OCI-LY1 (cell line): Measurements from ENCODE around the gene VAMP7.

Source experiments
- H2AFZ ChIP-seq: fragments of 200-600 bp; sonication (generic), shearing (Covaris generic); 2 replicates; pipeline ENCODE4 v1.6.0; 2014; ENCODE audit warnings: antibody characterized with exemption, mild to moderate bottlenecking, low read length
- H3F3A ChIP-seq: fragments of 200-600 bp; sonication (generic), shearing (Covaris generic); 2 replicates; pipeline ENCODE4 v1.6.0; 2014; ENCODE audit warnings: mild to moderate bottlenecking, antibody characterized with exemption, low read length, moderate library complexity; ENCODE audit not compliant: insufficient read depth
- H3K27ac ChIP-seq: fragments of 200-600 bp; sonication (generic); 2 replicates; pipeline ENCODE4 v1.5.1; 2014; ENCODE audit warnings: low read length, mixed run types, mild to moderate bottlenecking, low read depth; ENCODE audit not compliant: poor library complexity, severe bottlenecking
- H3K27me3 ChIP-seq: fragments of 200-600 bp; sonication (generic); 2 replicates; pipeline ENCODE4 v1.6.0; 2014; ENCODE audit warnings: antibody characterized with exemption, mild to moderate bottlenecking, low read length, moderate library complexity; ENCODE audit not compliant: insufficient read depth
- H3K36me3 ChIP-seq: fragments of 200-600 bp; sonication (generic); 2 replicates; pipeline ENCODE4 v1.6.1; 2014; ENCODE audit warnings: mild to moderate bottlenecking, antibody characterized with exemption, low read length, moderate library complexity, mixed read lengths; ENCODE audit not compliant: insufficient read depth
- H3K4me1 ChIP-seq: fragments of 200-600 bp; sonication (generic); 2 replicates; pipeline ENCODE4 v1.5.1; 2014; ENCODE audit warnings: mild to moderate bottlenecking, low read length, moderate library complexity; ENCODE audit not compliant: insufficient read depth, severe bottlenecking
- H3K4me2 ChIP-seq: fragments of 200-600 bp; sonication (generic), shearing (Covaris generic); 2 replicates; pipeline ENCODE4 v1.6.1; 2014; ENCODE audit warnings: low read length
- H3K4me3 ChIP-seq: fragments of 200-600 bp; sonication (generic); 2 replicates; pipeline ENCODE4 v1.5.1; 2014; ENCODE audit warnings: low read length, low read depth, mild to moderate bottlenecking, mixed read lengths; ENCODE audit not compliant: poor library complexity, severe bottlenecking
- H3K79me2 ChIP-seq: fragments of 200-600 bp; shearing (Covaris generic); 2 replicates; pipeline ENCODE4 v1.6.1; 2016; ENCODE audit warnings: mixed run types, low read length, mixed read lengths; ENCODE audit not compliant: insufficient read depth
- H3K9ac ChIP-seq: fragments of 200-600 bp; sonication (generic), shearing (Covaris generic); 2 replicates; pipeline ENCODE4 v1.6.1; 2014; ENCODE audit warnings: mild to moderate bottlenecking, low read length, mixed read lengths
- H3K9me2 ChIP-seq: fragments of 200-600 bp; sonication (generic), shearing (Covaris generic); 2 replicates; pipeline ENCODE4 v1.6.1; 2014; ENCODE audit warnings: low read depth, mild to moderate bottlenecking, low read length, mixed read lengths
- H3K9me3 ChIP-seq: fragments of 200-600 bp; shearing (Covaris generic); 2 replicates; pipeline ENCODE4 v1.6.1; 2014; ENCODE audit warnings: low read length, mixed read lengths
- H4K20me1 ChIP-seq: fragments of 200-600 bp; sonication (generic), shearing (Covaris generic); 2 replicates; pipeline ENCODE4 v1.6.0; 2016; ENCODE audit warnings: mild to moderate bottlenecking, low read length; ENCODE audit not compliant: insufficient read depth
- CTCF ChIP-seq: fragments of 200-600 bp; sonication (generic), shearing (Covaris generic); IDR thresholded peaks from 2 replicates; pipeline ENCODE4 v1.5.1; 2017; ENCODE audit warnings: mild to moderate bottlenecking, antibody characterized with exemption, low read length, moderate library complexity, mixed read lengths
- EZH2 ChIP-seq: fragments of 200-600 bp; sonication (generic), shearing (Covaris generic); IDR thresholded peaks from 2 replicates; pipeline ENCODE4 v1.8.0; 2017; ENCODE audit warnings: borderline replicate concordance, mixed run types, mild to moderate bottlenecking, antibody characterized with exemption, low read length, moderate library complexity, mixed read lengths

VAMP7 gene

GRCh38 chrX:155889328-155889727, 8.2 kb downstream of the VAMP7 start:
- Histone ChIP-seq H3K9me3 (no peaks in the 10 kb centered on the region), H3K4me3 (no peak overlapping the region), H3K4me1 (no peaks in the 10 kb centered on the region), H2AFZ (no peak overlapping the region), H3K9me2 (no peaks in the 10 kb centered on the region), H3K36me3 (peaks cover 34% of the 10 kb centered on the region), H3K27me3 (no peaks in the 10 kb centered on the region), H4K20me1 (no peaks in the 10 kb centered on the region), H3K4me2 (no peak overlapping the region), H3F3A (no peaks in the 10 kb centered on the region), H3K9ac (no peak overlapping the region), H3K79me2 (no peaks in the 10 kb centered on the region), H3K27ac (no peak overlapping the region)
- no peak for TF ChIP-seq EZH2
- TF ChIP-seq CTCF: no peak

GRCh38 chrX:155891446-155892210, 10.5 kb downstream of the VAMP7 start:
- Histone ChIP-seq H3K9me2 (no peaks in the 10 kb centered on the region), H3K27me3 (no peaks in the 10 kb centered on the region), H3K27ac (no peak overlapping the region), H3K9me3 (no peaks in the 10 kb centered on the region), H4K20me1 (no peaks in the 10 kb centered on the region), H3K4me3 (no peak overlapping the region), H3K79me2 (no peaks in the 10 kb centered on the region), H3K4me1 (no peaks in the 10 kb centered on the region), H2AFZ (no peak overlapping the region), H3F3A (no peaks in the 10 kb centered on the region), H3K9ac (no peak overlapping the region), H3K36me3 (peaks cover 41% of the 10 kb centered on the region), H3K4me2 (no peak overlapping the region)
- TF ChIP-seq EZH2 (no peak), CTCF (no peak)

GRCh38 chrX:155893521-155893920, 12.4 kb downstream of the VAMP7 start:
- peaks cover 49% of the 10 kb centered on the region for H3K36me3 ChIP-seq
- no peak overlapping the region for H3K9ac ChIP-seq
- H3K27me3 ChIP-seq: no peaks in the 10 kb centered on the region
- H3K4me2 ChIP-seq: no peak overlapping the region
- H3K4me1 ChIP-seq: no peaks in the 10 kb centered on the region
- no peak overlapping the region for H3K4me3 ChIP-seq
- H2AFZ ChIP-seq: no peak overlapping the region
- no peak overlapping the region for H3K27ac ChIP-seq
- H3K9me2 ChIP-seq: no peaks in the 10 kb centered on the region
- no peak for TF ChIP-seq CTCF
- H3F3A ChIP-seq: no peaks in the 10 kb centered on the region
- no peaks in the 10 kb centered on the region for H3K9me3 ChIP-seq
- H4K20me1 ChIP-seq: no peaks in the 10 kb centered on the region
- no peaks in the 10 kb centered on the region for H3K79me2 ChIP-seq
